ENCODE data around the gene ELAPOR2.
"Not testable (repeated sequence)": the region's sequence is repeated elsewhere in the genome, so short reads cannot be mapped to it uniquely, and the experiment has no call there.

The ELAPOR2 gene

GRCh38 chr7:87059525-87060287, at the start of gene ELAPOR2:
Gene ELAPOR2, minus strand, starts transcription at chr7:87059654. Its CDS starts 141 bp downstream, at chr7:87059513.
- peak; percentile 94 for DNase-seq

- no peak for DNase-seq
These were observed 48.7 kb upstream of the ELAPOR2 start for GRCh38 chr7:87107949-87108776.

- peak; percentile 50 for DNase-seq
These were observed 47.6 kb upstream of the ELAPOR2 start for GRCh38 chr7:87106974-87107612.

- peak; percentile 23 for DNase-seq
These were observed 45.9 kb upstream of the ELAPOR2 start for GRCh38 chr7:87105401-87105800.

- no peak for DNase-seq
These were observed 40.9 kb upstream of the ELAPOR2 start for GRCh38 chr7:87100326-87100725.

- DNase-seq: not testable (repeated sequence)
These were observed 37.9 kb upstream of the ELAPOR2 start for GRCh38 chr7:87097375-87097774.

GRCh38 chr7:87094322-87094721, 34.9 kb upstream of the ELAPOR2 start:
- DNase-seq: no peak

- no peak for DNase-seq
These were observed 33.2 kb upstream of the ELAPOR2 start for GRCh38 chr7:87092568-87093091.

GRCh38 chr7:87091487-87092066, 32.1 kb upstream of the ELAPOR2 start:
- DNase-seq: no peak

- no peak for DNase-seq
These were observed 24.5 kb upstream of the ELAPOR2 start for GRCh38 chr7:87083865-87084519.

GRCh38 chr7:87082675-87083074, 23.2 kb upstream of the ELAPOR2 start:
- DNase-seq: no peak

GRCh38 chr7:87075671-87076404, 16.4 kb upstream of the ELAPOR2 start:
- no peak for DNase-seq

GRCh38 chr7:87067788-87068187, 8.3 kb upstream of the ELAPOR2 start:
- DNase-seq: no peak

GRCh38 chr7:87060288-87060537, 759 bp upstream of the ELAPOR2 start:
- DNase-seq: no peak

- DNase-seq: peak; percentile 60
These were observed 520 bp downstream of the ELAPOR2 start for GRCh38 chr7:87058744-87059524.

GRCh38 chr7:87057210-87057609, 2.2 kb downstream of the ELAPOR2 start:
- DNase-seq: no peak

GRCh38 chr7:87056346-87056745, 3.1 kb downstream of the ELAPOR2 start:
- DNase-seq: no peak

- no peak for DNase-seq
These were observed 10.6 kb downstream of the ELAPOR2 start for GRCh38 chr7:87048839-87049238.

- no peak for DNase-seq
These were observed 13.0 kb downstream of the ELAPOR2 start for GRCh38 chr7:87046456-87046855.

GRCh38 chr7:87044713-87045112, 14.7 kb downstream of the ELAPOR2 start:
- not testable (repeated sequence) for DNase-seq

GRCh38 chr7:87041586-87041985, 17.9 kb downstream of the ELAPOR2 start:
- not testable (repeated sequence) for DNase-seq

All from NCI-H82 (cell line).